ENCODE measurements around the gene JPT2. TPM values are rescaled to one million over a fixed set of nuclear protein-coding genes. Genes with fewer than 3 reads are reported as not detected.

JPT2 gene
- total and polyA plus RNA-seq, 10 of the 15 experiments (the other 5 are each of a cell fraction or from before 2014, with no cell fraction given): 11.7 to 78.4 (median 48.4) TPM

GRCh38 chr16:1691276-1691675, 13.2 kb downstream of the JPT2 start (continued):
- TF ChIP-seq, protein P1, sequence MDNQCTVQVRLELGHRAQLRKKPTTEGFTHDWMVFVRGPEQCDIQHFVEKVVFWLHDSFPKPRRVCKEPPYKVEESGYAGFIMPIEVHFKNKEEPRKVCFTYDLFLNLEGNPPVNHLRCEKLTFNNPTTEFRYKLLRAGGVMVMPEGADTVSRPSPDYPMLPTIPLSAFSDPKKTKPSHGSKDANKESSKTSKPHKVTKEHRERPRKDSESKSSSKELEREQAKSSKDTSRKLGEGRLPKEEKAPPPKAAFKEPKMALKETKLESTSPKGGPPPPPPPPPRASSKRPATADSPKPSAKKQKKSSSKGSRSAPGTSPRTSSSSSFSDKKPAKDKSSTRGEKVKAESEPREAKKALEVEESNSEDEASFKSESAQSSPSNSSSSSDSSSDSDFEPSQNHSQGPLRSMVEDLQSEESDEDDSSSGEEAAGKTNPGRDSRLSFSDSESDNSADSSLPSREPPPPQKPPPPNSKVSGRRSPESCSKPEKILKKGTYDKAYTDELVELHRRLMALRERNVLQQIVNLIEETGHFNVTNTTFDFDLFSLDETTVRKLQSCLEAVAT (IDR thresholded peaks at IDR 0.05): no peak
- TF ChIP-seq BMI1 (IDR thresholded peaks at IDR 0.05; ENCODE audit: borderline replicate concordance) (no peak), SMAD5 (IDR thresholded peaks at IDR 0.05; ENCODE audit: low read depth) (no peak)

DNA sequence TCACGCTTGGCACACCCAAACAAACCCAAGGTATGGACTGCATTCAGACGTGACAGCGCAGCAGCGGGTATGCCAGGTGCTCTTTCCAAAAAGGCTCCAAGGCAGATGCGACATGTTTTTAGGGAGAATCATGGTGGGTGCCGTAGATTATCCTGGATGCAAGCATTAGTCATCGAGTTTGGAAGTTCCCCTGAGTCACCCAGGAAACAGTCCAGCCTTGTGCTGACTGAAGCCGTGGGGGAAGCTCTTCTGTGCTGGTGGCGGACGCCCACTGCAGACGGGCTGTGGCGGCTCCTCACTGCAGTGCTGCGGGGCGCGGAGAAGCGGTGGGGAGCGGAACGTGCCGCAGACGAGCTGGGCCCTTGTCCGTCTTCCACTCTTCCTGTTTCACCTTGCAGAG, 13.9 kb downstream of the JPT2 start:
- intact Hi-C loops (cut with micrococcal nuclease; ENCODE audit: unreplicated experiment) (no loop called here), in situ Hi-C loops (cut with MboI) (no loop called here)
- no peak overlapping the region for H3K4me3 ChIP-seq
- no peak overlapping the region for H3K4me2 ChIP-seq (ENCODE audit: control insufficient read depth, insufficient read depth)
- H3K79me2 ChIP-seq (ENCODE audit: control insufficient read depth, insufficient read depth, low read length): peaks cover 3% of the 10 kb centered on the region; the same call in 1 of the 2 replicates
- H3K9ac ChIP-seq (ENCODE audit: control insufficient read depth, insufficient read depth, low read length): no peak overlapping the region
- H3K4me1 ChIP-seq (ENCODE audit: control insufficient read depth, insufficient read depth, low read length): no peaks in the 10 kb centered on the region
- SMC1A ChIA-PET (ENCODE audit: uncharacterized antibody, unreplicated experiment): no interaction called here
- no peak overlapping the region for H2AFZ ChIP-seq (ENCODE audit: control insufficient read depth, low read depth, low read length)
- ATAC-seq (no peak), DNase-seq (ENCODE audit: low read depth, low spot score) (no peak), FAIRE-seq (no peak)
- 92% methylated on average over 21 of the region's 21 CpGs for WGBS (ENCODE audit: insufficient coverage, insufficient replicate concordance, low lambda C conversion rate, missing lambda C conversion rate)
- RAD21 ChIA-PET (ENCODE audit: unreplicated experiment): no interaction called here
- no peaks in the 10 kb centered on the region for H3K27me3 ChIP-seq (replicated peaks in 1 of 2; ENCODE audit: control insufficient read depth in 2 of 2, insufficient read depth in 2 of 2, low read length in 1 of 2)
- POLR2A ChIA-PET: interaction anchor here (0.5 to 0.6 kb wide), 2 partner anchors 252 to 1171 kb away, joined by 3 to 4 read pairs; no protein-coding TSS in a partner anchor
- CTCF ChIA-PET: no interaction called here
- no TSS peak for BruUV-seq (replicated peaks)
- 0 out of 2 replicates have a peak, but pooled peaks cover 2% of the 10 kb centered on the region for H4K20me1 ChIP-seq (ENCODE audit: control insufficient read depth, insufficient read depth)
- peaks cover 24 to 35% of the 10 kb centered on the region in 2 experiments for H3K36me3 ChIP-seq (ENCODE audit: control insufficient read depth in 2 of 2, insufficient read depth in 2 of 2, low read length in 1 of 2)
- H3K9me3 ChIP-seq (replicated peaks; ENCODE audit: control insufficient read depth, insufficient read depth, low read length): no peaks in the 10 kb centered on the region
- H3K27ac ChIP-seq (ENCODE audit: control insufficient read depth, insufficient read depth): no peak overlapping the region
- TF ChIP-seq MEF2B (IDR thresholded peaks at IDR 0.05; ENCODE audit: partially characterized antibody, poor library complexity, severe bottlenecking) (no peak), TCF12 (IDR thresholded peaks at IDR 0.05; ENCODE audit: low read depth, low read length) (no peak), SKIL (IDR thresholded peaks at IDR 0.05; ENCODE audit: low read depth, poor library complexity, severe bottlenecking) (no peak), ATF2 (IDR thresholded peaks at IDR 0.05; ENCODE audit: low read length) (no peak), IRF4 (IDR thresholded peaks at IDR 0.05; ENCODE audit: low read depth, low read length) (no peak)
- TF ChIP-seq, protein P2, sequence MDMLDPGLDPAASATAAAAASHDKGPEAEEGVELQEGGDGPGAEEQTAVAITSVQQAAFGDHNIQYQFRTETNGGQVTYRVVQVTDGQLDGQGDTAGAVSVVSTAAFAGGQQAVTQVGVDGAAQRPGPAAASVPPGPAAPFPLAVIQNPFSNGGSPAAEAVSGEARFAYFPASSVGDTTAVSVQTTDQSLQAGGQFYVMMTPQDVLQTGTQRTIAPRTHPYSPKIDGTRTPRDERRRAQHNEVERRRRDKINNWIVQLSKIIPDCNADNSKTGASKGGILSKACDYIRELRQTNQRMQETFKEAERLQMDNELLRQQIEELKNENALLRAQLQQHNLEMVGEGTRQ (IDR thresholded peaks at IDR 0.05; ENCODE audit: borderline replicate concordance, low read depth, low read length): no peak
- TF ChIP-seq, protein P3, sequence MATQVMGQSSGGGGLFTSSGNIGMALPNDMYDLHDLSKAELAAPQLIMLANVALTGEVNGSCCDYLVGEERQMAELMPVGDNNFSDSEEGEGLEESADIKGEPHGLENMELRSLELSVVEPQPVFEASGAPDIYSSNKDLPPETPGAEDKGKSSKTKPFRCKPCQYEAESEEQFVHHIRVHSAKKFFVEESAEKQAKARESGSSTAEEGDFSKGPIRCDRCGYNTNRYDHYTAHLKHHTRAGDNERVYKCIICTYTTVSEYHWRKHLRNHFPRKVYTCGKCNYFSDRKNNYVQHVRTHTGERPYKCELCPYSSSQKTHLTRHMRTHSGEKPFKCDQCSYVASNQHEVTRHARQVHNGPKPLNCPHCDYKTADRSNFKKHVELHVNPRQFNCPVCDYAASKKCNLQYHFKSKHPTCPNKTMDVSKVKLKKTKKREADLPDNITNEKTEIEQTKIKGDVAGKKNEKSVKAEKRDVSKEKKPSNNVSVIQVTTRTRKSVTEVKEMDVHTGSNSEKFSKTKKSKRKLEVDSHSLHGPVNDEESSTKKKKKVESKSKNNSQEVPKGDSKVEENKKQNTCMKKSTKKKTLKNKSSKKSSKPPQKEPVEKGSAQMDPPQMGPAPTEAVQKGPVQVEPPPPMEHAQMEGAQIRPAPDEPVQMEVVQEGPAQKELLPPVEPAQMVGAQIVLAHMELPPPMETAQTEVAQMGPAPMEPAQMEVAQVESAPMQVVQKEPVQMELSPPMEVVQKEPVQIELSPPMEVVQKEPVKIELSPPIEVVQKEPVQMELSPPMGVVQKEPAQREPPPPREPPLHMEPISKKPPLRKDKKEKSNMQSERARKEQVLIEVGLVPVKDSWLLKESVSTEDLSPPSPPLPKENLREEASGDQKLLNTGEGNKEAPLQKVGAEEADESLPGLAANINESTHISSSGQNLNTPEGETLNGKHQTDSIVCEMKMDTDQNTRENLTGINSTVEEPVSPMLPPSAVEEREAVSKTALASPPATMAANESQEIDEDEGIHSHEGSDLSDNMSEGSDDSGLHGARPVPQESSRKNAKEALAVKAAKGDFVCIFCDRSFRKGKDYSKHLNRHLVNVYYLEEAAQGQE (IDR thresholded peaks at IDR 0.05; ENCODE audit: low read depth, low read length): no peak
